Measurements from ENCODE around the gene NIT2. TPM values are rescaled to one million over a fixed set of nuclear protein-coding genes. Genes with fewer than 3 reads are reported as not detected.
"Not testable (repeated sequence)": the region's sequence is repeated elsewhere in the genome, so short reads cannot be mapped to it uniquely, and the experiment has no call there.

Gene NIT2
- total RNA-seq, 2 donors from 2014 or later, result 25.5 to 29.2 TPM

DNA sequence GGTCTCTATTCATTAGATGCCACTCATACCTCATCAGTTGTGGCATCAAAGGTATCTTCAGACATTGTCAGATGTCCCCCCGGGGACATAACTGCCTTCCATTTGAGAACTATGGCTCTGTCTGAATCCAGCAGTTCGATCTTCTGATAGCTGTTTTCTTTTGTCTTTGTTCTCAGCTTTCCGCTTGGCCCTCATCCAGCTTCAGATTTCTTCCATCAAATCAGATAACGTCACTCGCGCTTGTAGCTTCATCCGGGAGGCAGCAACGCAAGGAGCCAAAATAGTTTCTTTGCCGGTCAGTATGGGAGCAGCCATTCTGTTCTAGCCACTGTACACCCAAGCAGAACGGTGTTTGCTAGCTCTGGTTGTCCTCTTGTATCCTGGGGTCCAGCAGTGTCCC, 4.4 kb downstream of the NIT2 start:
- Histone ChIP-seq H3K9ac (ENCODE audit: low read depth in 2 of 2, low read length in 2 of 2) (no peak overlapping the region), H3K27me3 (no peaks in the 10 kb centered on the region), H3K9me3 (no peaks in the 10 kb centered on the region), H3K36me3 (no peaks in the 10 kb centered on the region), H3K4me1 (peaks cover 7% of the 10 kb centered on the region), H3K27ac (no peak overlapping the region), H3K4me3 (no peak overlapping the region)
- intact Hi-C loops (cut with DNase I), result no loop called here
- no peak for DNase-seq
- TF ChIP-seq, protein P1, sequence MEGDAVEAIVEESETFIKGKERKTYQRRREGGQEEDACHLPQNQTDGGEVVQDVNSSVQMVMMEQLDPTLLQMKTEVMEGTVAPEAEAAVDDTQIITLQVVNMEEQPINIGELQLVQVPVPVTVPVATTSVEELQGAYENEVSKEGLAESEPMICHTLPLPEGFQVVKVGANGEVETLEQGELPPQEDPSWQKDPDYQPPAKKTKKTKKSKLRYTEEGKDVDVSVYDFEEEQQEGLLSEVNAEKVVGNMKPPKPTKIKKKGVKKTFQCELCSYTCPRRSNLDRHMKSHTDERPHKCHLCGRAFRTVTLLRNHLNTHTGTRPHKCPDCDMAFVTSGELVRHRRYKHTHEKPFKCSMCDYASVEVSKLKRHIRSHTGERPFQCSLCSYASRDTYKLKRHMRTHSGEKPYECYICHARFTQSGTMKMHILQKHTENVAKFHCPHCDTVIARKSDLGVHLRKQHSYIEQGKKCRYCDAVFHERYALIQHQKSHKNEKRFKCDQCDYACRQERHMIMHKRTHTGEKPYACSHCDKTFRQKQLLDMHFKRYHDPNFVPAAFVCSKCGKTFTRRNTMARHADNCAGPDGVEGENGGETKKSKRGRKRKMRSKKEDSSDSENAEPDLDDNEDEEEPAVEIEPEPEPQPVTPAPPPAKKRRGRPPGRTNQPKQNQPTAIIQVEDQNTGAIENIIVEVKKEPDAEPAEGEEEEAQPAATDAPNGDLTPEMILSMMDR (IDR thresholded peaks at IDR 0.05), result no peak

DNA sequence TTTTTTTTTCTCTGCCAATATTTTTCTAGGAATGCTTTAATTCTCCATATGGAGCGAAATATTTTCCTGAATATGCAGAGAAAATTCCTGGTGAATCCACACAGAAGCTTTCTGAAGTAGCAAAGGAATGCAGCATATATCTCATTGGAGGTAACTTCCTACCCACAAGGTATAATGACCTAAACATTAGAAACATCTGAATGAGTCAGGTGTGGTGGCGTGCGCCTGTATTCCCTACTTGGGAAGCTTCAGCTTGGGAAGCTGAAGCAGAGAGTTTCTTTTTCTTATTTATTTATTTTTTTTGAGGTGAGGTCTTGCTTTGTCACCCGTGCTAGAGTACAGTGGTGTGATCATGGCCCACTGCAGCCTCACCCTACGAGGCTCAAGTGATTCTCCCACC, 5.2 kb downstream of the NIT2 start:
- no peak overlapping the region for H3K27ac ChIP-seq
- no peaks in the 10 kb centered on the region for H3K27me3 ChIP-seq
- intact Hi-C loops (cut with DNase I), result no loop called here
- DNase-seq, result no peak
- TF ChIP-seq, protein P1 (IDR thresholded peaks at IDR 0.05), result no peak
- no peak overlapping the region for H3K9ac ChIP-seq (ENCODE audit: low read depth in 2 of 2, low read length in 2 of 2)
- H3K4me1 ChIP-seq, result peaks cover 7% of the 10 kb centered on the region
- no peaks in the 10 kb centered on the region for H3K9me3 ChIP-seq
- H3K4me3 ChIP-seq, result no peak overlapping the region
- no peaks in the 10 kb centered on the region for H3K36me3 ChIP-seq

DNA sequence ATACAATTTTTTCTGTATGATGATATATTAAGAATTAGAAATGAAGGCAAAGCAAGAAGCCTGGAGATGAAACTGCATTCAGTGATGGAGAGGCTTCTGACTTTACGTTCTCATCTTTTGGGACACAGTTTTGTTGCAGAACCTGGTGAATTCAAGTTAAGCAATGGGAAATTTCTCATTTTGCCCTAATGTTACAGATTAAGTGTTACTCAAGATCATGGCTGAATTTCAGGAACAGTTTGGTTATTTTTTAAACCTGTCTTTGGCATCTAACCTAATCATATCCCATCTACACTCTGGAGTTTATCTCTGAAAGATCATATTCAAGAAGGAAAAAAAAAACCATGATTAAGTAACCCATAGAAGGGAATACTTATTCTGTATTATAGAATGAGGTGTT, 6.0 kb downstream of the NIT2 start:
- H3K36me3 ChIP-seq, result no peaks in the 10 kb centered on the region
- TF ChIP-seq, protein P1 (IDR thresholded peaks at IDR 0.05), result no peak

DNA sequence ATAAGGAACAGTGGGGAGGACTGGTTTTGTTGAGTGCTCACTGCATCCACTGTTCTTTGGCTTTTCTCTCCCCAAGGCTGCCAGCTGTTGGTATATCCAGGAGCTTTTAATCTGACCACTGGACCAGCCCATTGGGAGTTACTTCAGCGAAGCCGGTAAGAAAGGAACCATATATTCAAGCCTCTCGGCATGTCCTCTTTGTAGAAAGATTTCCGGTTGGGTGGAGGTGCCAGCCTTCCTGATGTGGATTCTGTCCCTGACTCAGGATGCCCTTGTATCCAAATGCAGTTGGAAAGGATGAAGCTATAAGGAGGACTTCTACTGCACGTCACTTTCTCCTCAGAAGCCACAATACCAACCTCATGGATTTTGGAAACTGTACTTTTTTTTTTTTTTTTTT, 14.2 kb downstream of the NIT2 start:
- no peak for DNase-seq
- Histone ChIP-seq H3K9ac (ENCODE audit: low read depth in 2 of 2, low read length in 2 of 2) (no peak overlapping the region), H3K36me3 (no peaks in the 10 kb centered on the region), H3K9me3 (no peaks in the 10 kb centered on the region), H3K27ac (no peak overlapping the region), H3K4me1 (no peaks in the 10 kb centered on the region), H3K4me3 (no peak overlapping the region), H3K27me3 (no peaks in the 10 kb centered on the region)
- intact Hi-C loops (cut with DNase I), result no loop called here
- TF ChIP-seq, protein P1 (IDR thresholded peaks at IDR 0.05), result no peak

More for the DNA sequence above, 6.0 kb downstream of the NIT2 start:
- Histone ChIP-seq H3K27me3 (no peaks in the 10 kb centered on the region), H3K9ac (ENCODE audit: low read depth in 2 of 2, low read length in 2 of 2) (no peak overlapping the region), H3K4me1 (peaks cover 4% of the 10 kb centered on the region), H3K4me3 (no peak overlapping the region), H3K9me3 (no peaks in the 10 kb centered on the region), H3K27ac (no peak overlapping the region)
- no peak for DNase-seq
- intact Hi-C loops (cut with DNase I), result no loop called here

DNA sequence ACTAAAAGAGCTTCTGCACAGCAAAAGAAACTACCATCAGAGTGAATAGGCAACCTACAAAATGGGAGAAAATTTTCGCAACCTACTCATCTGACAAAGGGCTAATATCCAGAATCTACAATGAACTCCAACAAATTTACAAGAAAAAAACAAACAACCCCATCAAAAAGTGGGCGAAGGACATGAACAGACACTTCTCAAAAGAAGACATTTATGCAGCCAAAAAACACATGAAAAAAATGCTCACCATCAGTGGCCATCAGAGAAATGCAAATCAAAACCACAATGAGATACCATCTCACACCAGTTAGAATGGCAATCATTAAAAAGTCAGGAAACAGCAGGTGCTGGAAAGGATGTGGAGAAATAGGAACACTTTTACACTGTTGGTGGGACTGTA, 17.2 kb downstream of the NIT2 start:
- H3K36me3 ChIP-seq; H3K9me3 ChIP-seq; DNase-seq; H3K27me3 ChIP-seq; H3K4me3 ChIP-seq; H3K27ac ChIP-seq; intact Hi-C loops (cut with DNase I); H3K4me1 ChIP-seq; H3K9ac ChIP-seq (ENCODE audit: low read depth in 2 of 2, low read length in 2 of 2): not testable (repeated sequence)

DNA sequence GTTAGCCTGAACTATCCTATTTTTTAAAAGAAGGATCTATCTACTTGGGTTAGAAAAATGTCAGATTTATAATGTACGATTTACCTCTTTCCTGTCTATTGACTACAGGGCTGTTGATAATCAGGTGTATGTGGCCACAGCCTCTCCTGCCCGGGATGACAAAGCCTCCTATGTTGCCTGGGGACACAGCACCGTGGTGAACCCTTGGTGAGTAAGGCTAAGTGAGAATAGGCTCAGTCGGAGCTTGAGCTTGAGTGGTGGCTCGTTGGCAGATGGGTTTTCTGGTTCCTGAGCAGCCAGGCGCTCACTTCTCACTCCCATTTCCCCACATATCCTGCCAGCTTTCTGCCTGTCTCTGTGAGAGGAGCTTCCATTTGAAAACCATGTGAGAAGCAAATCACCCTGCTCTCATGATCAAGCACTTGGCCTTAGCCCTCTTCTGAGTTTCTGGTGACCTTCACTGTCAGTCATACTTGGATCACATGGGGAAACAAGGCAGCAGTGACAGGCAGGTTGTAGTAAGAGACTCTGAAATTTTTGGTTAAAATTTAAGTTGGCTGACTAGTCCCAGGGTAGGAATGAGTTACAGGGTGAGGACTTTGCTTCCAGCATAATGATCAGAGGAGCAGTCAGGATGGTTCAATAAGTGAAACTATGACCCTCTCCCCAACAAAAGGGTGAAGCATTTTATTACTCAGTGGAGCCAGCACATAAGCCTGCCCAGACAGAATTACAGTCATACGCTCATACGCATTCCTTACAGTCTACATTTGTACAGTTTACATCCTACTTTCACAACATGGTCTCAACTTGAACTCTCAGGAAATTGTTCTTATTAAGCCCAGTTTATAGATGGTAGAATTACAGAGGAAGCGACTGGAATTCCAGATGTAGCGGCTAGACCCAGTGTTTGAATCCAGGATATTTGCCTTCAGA, 18.0 kb downstream of the NIT2 start:
- Histone ChIP-seq H3K36me3 (no peaks in the 10 kb centered on the region), H3K27ac (no peak overlapping the region), H3K9me3 (no peaks in the 10 kb centered on the region), H3K4me1 (no peaks in the 10 kb centered on the region), H3K9ac (ENCODE audit: low read depth in 2 of 2, low read length in 2 of 2) (no peak overlapping the region), H3K4me3 (no peak overlapping the region), H3K27me3 (no peaks in the 10 kb centered on the region)
- intact Hi-C loops (cut with DNase I), result no loop called here
- TF ChIP-seq, protein P1 (IDR thresholded peaks at IDR 0.05), result no peak
- DNase-seq, result no peak

Data from colonic mucosa (tissue), 4 donors.